Ishikawa (cell line): Measurements from ENCODE around the gene THSD4.

Experiments used
- CEBPB ChIP-seq: IDR thresholded peaks from 2 replicates; pipeline ENCODE4 v1.6.1; 2012
- CREB1 ChIP-seq: IDR thresholded peaks from 2 replicates; pipeline ENCODE4 v1.6.1; 2012; ENCODE audit warnings: low read depth
- EGR1 ChIP-seq: IDR thresholded peaks from 2 replicates; pipeline ENCODE4 v1.6.1; 2012
- EP300 ChIP-seq: IDR thresholded peaks from 2 replicates; pipeline ENCODE4 v1.6.1; 2012; ENCODE audit warnings: borderline replicate concordance
- FOXM1 ChIP-seq: IDR thresholded peaks from 2 replicates; pipeline ENCODE4 v1.6.1; 2012; ENCODE audit warnings: low read depth, borderline replicate concordance
- NFIC ChIP-seq: IDR thresholded peaks from 2 replicates; pipeline ENCODE4 v1.6.1; 2012
- RAD21 ChIP-seq: IDR thresholded peaks from 2 replicates; pipeline ENCODE4 v1.6.1; 2012; ENCODE audit warnings: low read depth
- TAF1 ChIP-seq: IDR thresholded peaks from 2 replicates; pipeline ENCODE4 v1.6.1; 2012; ENCODE audit warnings: low read depth, mild to moderate bottlenecking
- TCF12 ChIP-seq: IDR thresholded peaks from 2 replicates; pipeline ENCODE4 v1.6.1; 2012; ENCODE audit warnings: low read depth
- TEAD4 ChIP-seq: IDR thresholded peaks from 2 replicates; pipeline ENCODE4 v1.6.1; 2012
- YY1 ChIP-seq: IDR thresholded peaks from 2 replicates; pipeline ENCODE4 v1.6.1; 2012; ENCODE audit warnings: low read depth
- ZBTB7A ChIP-seq: IDR thresholded peaks from 2 replicates; pipeline ENCODE4 v1.6.1; 2012; ENCODE audit warnings: low read depth
- TF ChIP-seq, protein P1 (sequence below): IDR thresholded peaks from 2 replicates; pipeline ENCODE4 v1.6.1; 2012
- TF ChIP-seq, protein P2 (sequence below): IDR thresholded peaks from 2 replicates; pipeline ENCODE4 v1.6.1; 2012
- TF ChIP-seq, protein P3 (sequence below): IDR thresholded peaks from 2 replicates; pipeline ENCODE4 v1.6.1; 2012; ENCODE audit warnings: low read depth, mild to moderate bottlenecking

The THSD4 gene

DNA sequence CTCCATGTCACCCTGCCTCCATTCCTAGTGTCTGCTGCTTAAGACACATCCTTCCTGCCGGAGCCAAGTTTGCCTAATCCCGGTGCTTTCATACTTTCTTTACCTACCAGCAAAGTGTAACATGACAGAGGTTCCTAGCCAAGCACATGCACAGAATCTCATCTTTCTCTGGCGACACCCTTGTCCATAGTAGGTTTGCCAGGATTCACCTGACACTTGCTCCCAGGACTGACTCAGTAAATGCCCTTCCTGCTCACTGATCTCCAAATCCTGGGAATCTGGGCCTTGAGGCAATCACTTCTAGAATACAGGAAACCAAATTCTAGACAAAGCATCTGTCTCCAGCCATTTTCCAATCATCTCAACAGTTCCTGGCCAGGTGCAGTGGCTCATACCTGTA lies 684.9 kb downstream of the THSD4 start:
- TF ChIP-seq RAD21: no peak
- TF ChIP-seq YY1: no peak
- TF ChIP-seq EP300: no peak
- TF ChIP-seq TAF1: no peak
- TF ChIP-seq, protein P1, sequence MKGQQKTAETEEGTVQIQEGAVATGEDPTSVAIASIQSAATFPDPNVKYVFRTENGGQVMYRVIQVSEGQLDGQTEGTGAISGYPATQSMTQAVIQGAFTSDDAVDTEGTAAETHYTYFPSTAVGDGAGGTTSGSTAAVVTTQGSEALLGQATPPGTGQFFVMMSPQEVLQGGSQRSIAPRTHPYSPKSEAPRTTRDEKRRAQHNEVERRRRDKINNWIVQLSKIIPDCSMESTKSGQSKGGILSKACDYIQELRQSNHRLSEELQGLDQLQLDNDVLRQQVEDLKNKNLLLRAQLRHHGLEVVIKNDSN: no peak
- no peak for TF ChIP-seq ZBTB7A
- TF ChIP-seq TEAD4: no peak
- TF ChIP-seq, protein P2, sequence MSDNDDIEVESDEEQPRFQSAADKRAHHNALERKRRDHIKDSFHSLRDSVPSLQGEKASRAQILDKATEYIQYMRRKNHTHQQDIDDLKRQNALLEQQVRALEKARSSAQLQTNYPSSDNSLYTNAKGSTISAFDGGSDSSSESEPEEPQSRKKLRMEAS: no peak
- TF ChIP-seq EGR1: no peak
- no peak for TF ChIP-seq NFIC
- TF ChIP-seq TCF12: no peak
- no peak for TF ChIP-seq FOXM1
- TF ChIP-seq CEBPB: no peak
- TF ChIP-seq, protein P3, sequence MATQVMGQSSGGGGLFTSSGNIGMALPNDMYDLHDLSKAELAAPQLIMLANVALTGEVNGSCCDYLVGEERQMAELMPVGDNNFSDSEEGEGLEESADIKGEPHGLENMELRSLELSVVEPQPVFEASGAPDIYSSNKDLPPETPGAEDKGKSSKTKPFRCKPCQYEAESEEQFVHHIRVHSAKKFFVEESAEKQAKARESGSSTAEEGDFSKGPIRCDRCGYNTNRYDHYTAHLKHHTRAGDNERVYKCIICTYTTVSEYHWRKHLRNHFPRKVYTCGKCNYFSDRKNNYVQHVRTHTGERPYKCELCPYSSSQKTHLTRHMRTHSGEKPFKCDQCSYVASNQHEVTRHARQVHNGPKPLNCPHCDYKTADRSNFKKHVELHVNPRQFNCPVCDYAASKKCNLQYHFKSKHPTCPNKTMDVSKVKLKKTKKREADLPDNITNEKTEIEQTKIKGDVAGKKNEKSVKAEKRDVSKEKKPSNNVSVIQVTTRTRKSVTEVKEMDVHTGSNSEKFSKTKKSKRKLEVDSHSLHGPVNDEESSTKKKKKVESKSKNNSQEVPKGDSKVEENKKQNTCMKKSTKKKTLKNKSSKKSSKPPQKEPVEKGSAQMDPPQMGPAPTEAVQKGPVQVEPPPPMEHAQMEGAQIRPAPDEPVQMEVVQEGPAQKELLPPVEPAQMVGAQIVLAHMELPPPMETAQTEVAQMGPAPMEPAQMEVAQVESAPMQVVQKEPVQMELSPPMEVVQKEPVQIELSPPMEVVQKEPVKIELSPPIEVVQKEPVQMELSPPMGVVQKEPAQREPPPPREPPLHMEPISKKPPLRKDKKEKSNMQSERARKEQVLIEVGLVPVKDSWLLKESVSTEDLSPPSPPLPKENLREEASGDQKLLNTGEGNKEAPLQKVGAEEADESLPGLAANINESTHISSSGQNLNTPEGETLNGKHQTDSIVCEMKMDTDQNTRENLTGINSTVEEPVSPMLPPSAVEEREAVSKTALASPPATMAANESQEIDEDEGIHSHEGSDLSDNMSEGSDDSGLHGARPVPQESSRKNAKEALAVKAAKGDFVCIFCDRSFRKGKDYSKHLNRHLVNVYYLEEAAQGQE: no peak
- TF ChIP-seq CREB1: no peak

DNA sequence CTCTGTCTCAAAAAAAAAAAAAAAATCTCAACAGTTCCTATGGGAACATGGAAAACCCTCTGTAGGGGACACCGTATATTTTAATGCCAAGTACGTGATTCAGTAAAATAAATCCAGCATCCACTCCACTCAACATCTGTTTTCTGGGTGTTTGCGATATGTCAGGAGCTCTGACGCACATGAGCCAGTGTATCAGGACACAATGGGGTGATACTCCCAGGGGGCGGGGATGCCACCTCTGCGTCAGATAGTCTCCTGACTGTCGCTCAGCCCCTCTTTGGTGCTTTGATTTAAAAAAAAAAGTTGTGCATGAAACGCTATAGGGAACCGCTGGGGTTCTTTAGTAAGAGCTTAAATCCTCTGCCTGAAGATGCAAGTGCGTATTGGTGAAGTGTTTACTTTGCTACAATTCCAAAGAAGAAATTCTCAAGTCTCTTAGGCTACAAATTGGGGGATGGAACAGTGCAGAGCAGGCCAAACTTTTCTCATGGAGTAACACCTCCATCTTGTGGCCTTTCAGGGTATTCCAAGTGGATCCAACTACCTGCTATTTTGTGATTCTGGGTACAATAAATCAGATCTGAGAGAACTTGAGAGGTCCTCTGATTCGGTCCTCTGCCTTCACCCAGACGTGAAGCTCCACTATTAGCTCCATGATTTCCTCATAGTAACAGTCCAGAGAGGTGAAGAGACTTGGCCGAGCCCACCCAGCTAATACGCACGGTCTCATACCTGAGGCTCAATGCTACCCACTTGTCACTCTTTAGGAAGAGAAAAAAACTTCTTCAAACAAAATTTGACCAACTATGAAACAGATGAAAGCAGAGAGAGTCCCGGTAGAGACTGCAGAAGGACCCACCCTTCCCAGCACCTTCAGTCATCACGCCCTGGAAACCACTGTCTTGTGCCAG lies 685.8 kb downstream of the THSD4 start:
- TF ChIP-seq, protein P2: no peak
- TF ChIP-seq TAF1 (no peak), RAD21 (peak; percentile 96), EGR1 (no peak)

DNA sequence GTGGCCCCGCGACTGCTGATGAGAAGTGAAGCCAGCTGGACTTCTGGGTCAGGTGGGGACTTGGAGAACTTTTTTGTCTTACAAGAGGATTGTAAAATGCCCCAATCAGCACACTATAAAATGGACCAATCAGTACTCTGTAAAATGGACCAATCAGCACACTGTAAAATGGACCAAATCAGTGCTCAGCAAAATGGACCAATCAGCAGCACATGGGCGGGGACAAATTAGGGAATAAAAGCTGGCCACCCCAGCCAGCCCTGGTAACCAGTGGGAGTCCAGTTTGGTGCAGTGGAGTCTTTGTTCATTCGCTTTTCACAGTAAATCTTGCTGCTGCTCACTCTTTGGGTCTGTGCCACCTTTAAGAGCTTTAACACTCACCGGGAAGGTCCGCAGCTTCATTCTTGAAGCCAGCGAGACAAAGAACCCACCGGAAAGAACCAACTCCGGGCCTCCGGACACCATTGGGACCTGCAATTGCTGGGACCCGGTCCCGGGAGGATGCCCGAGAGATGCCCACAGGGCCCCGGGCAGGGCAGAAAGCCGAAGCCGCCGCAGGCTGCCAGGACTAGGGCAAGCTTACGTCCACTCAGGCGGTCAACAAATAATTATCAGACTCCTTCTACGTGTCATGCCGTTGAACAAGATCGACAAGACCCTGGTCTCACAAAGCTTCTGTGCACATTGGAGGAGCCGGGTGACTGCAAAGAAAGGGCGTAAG lies 686.8 kb downstream of the THSD4 start:
- no peak for TF ChIP-seq EP300
- no peak for TF ChIP-seq TAF1
- TF ChIP-seq EGR1: no peak
- no peak for TF ChIP-seq CREB1

DNA sequence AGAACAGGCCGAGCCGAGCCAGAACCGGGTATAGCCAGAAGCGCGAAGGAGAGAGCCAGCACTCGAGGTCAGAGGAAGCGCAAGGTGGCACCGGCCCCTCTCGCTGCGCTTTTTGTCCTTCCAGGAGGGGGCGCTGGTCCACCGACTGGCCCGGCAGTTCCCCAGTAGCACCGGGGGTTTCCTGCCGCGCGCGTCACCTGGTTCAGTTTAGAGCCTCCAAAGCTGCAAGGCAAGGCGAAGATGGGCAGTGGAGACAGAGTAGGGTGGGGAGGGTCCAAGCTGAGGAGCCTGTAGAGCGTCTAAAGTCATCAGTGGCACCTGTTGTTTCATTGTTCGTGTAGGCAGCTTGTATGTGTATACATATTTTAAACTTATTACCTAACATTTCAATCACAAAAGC lies 687.5 kb downstream of the THSD4 start:
- TF ChIP-seq CEBPB (no peak), ZBTB7A (no peak), NFIC (no peak), YY1 (no peak), EGR1 (no peak), EP300 (no peak), RAD21 (no peak; the same call in 1 of the 2 replicates), FOXM1 (no peak), TEAD4 (no peak)
- TF ChIP-seq, protein P3: no peak
- TF ChIP-seq, protein P1: no peak
- TF ChIP-seq, protein P2: no peak

DNA sequence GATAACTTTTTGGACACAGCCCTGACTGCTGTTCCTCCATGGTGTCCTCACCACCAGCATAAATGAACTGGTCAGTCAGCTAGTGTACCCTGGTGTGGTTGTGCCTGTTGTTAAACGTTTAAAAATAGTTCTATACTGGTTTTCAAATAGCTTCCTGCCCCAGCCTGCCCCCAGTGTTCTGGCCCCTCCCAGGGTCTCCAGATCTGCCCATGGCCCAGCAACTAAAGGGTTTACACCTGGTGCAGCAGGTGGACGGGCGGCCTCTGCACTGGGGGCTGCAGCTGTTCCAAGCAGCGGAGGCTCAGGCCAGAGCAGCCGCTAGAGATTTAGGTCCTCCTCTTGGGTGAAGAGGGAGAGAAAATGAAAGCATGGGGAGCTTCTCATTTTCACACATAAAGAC lies 689.0 kb downstream of the THSD4 start:
- TF ChIP-seq RAD21: no peak
- no peak for TF ChIP-seq EP300
- TF ChIP-seq TAF1: no peak
- TF ChIP-seq EGR1: no peak
- TF ChIP-seq TEAD4: no peak
- no peak for TF ChIP-seq ZBTB7A
- TF ChIP-seq FOXM1: no peak
- TF ChIP-seq, protein P2: no peak
- no peak for TF ChIP-seq CEBPB
- TF ChIP-seq, protein P1: no peak
- no peak for TF ChIP-seq CREB1
- TF ChIP-seq NFIC: no peak
- TF ChIP-seq, protein P3: no peak
- TF ChIP-seq TCF12: no peak
- no peak for TF ChIP-seq YY1
